ENCODE measurements around the gene BABAM1. TPM values are rescaled to one million over a fixed set of nuclear protein-coding genes. Genes with fewer than 3 reads are reported as not detected.
A peak's percentile ranks its signal among the peaks of the same experiment; 100 is the strongest.

The BABAM1 gene
- total RNA-seq, 1 experiment from 2014 or later = 79.5 TPM

DNA sequence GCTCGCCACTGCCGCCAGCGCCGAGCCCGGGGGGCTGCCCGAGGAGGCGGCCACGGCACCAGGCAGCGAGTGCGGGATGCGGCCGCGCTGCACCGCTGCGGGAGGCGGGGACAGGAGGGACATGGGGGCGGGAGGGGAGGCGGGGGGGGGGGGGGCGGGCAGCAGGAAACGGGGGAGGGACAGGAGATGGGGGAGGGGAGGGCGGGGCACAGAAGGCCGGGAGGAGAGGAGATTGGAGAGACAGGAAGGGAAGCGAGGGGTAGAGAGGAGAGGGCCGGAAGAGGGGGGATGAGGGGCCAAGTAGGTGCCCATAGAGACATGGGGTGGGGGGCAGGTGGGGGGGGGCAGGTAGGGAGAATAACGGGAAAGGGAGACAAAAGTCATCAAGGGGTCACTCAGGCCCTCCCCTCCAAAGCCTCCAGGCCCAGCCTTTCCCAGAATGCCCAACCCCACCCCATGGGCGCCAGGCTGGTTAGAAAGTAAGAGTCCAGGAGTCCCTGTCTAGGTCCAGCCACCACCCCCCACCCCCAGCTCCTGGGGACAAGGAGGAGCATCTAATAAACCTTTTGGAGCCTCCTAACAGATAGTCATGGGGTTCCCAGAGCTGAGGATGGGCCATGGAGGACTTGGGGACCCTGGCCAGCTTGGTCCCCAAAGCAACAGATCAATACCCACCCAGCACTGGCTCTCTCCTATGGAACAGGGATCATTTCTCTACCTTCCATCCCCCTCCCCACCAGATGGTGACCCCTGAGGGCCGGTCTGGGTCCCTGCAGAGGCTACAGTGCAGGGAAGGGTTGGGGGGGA lies 31.1 kb upstream of the BABAM1 start:
- no peak for TF ChIP-seq POLR2AphosphoS5 (IDR thresholded peaks at IDR 0.05; ENCODE audit: low read depth, low read length)
- TF ChIP-seq, protein P1, sequence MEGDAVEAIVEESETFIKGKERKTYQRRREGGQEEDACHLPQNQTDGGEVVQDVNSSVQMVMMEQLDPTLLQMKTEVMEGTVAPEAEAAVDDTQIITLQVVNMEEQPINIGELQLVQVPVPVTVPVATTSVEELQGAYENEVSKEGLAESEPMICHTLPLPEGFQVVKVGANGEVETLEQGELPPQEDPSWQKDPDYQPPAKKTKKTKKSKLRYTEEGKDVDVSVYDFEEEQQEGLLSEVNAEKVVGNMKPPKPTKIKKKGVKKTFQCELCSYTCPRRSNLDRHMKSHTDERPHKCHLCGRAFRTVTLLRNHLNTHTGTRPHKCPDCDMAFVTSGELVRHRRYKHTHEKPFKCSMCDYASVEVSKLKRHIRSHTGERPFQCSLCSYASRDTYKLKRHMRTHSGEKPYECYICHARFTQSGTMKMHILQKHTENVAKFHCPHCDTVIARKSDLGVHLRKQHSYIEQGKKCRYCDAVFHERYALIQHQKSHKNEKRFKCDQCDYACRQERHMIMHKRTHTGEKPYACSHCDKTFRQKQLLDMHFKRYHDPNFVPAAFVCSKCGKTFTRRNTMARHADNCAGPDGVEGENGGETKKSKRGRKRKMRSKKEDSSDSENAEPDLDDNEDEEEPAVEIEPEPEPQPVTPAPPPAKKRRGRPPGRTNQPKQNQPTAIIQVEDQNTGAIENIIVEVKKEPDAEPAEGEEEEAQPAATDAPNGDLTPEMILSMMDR (IDR thresholded peaks at IDR 0.05) = no peak
- TF ChIP-seq SIN3A (IDR thresholded peaks at IDR 0.05; ENCODE audit: borderline replicate concordance, insufficient read depth, low read depth, low read length) = no peak
- no peak for TF ChIP-seq TCF7L2 (IDR thresholded peaks at IDR 0.05; ENCODE audit: low read depth, low read length)
- H3K4me3 ChIP-seq (ENCODE audit: low read depth in 2 of 2, low read length in 2 of 2) = peak overlapping the region; percentile 57 to 80
- H3K4me1 ChIP-seq (ENCODE audit: control insufficient read depth, insufficient read depth, low read length) = peaks cover 43% of the 10 kb centered on the region
- intact Hi-C loops (cut with micrococcal nuclease; ENCODE audit: unreplicated experiment) (no loop called here), in situ Hi-C loops (cut with HindIII; ENCODE audit: low pct_unique_long_range_greater_than_20kb, low sequenced_read_pairs) (no loop called here)
- ChIA-PET POLR2A (no interaction called here), CTCF (interaction anchor here (0.6 kb wide), 1 partner anchor 102 kb away, joined by 3 read pairs; no protein-coding TSS in a partner anchor)
- DNase-seq (ENCODE audit: low read depth, low spot score) (no peak), ATAC-seq (peak; percentile 66)
- peaks cover 7% of the 10 kb centered on the region for H3K36me3 ChIP-seq (ENCODE audit: control insufficient read depth, insufficient read depth, low read length)
- H3K27ac ChIP-seq (ENCODE audit: low read length) = peak overlapping the region; percentile 93
- no TSS peak for BruUV-seq (replicated peaks)
- H3K9me3 ChIP-seq (ENCODE audit: control insufficient read depth, insufficient read depth, low read depth, low read length) = no peaks in the 10 kb centered on the region
- no peaks in the 10 kb centered on the region for H3K27me3 ChIP-seq (ENCODE audit: control insufficient read depth, insufficient read depth, low read length)

DNA sequence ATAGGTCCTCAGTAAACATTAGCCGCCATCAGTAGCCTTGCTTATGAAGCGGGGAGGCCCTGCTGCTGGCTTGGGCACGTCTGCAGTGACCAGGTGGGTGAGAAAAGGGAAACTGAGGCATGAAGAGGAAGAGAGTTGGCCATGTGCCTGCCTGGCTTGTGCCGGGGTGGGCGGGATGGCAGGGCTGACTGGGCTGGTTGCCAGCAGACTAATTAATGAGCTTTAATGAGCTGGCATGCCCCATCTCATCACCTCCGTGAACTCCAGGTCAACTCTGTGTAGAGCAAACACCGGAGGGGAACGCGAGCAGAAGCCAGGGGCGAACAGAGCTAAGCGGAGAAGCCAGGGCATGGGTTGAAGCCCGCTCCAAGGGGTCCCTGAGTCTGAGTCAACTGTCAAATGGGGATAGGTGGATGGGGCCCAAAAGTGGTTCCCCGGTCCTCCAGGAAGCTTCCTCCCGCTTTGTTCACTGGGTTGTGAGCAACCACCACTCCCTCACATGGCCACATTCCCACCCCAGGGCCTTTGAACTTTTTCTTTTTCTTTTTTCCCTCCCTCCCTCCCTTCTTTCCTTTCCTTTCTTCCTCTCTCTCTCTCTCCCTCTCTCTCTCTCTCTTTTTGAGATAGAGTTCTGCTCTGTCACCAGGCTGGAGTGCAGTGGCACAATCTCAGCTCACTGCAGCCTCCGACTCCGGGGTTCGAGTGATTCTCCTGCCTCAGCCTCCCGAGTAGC lies 30.3 kb upstream of the BABAM1 start:
- ATAC-seq = peak; percentile 9; the same call in 1 of the 2 replicates
- in situ Hi-C loops (cut with HindIII; ENCODE audit: low pct_unique_long_range_greater_than_20kb, low sequenced_read_pairs) = no loop called here
- Histone ChIP-seq H3K36me3 (ENCODE audit: control insufficient read depth, insufficient read depth, low read length) (peaks cover 7% of the 10 kb centered on the region), H3K27ac (ENCODE audit: low read length) (peak overlapping the region; percentile 93), H3K27me3 (ENCODE audit: control insufficient read depth, insufficient read depth, low read length) (no peaks in the 10 kb centered on the region), H3K9me3 (ENCODE audit: control insufficient read depth, insufficient read depth, low read depth, low read length) (no peaks in the 10 kb centered on the region), H3K4me1 (ENCODE audit: control insufficient read depth, insufficient read depth, low read length) (peaks cover 47% of the 10 kb centered on the region), H3K4me3 (ENCODE audit: low read depth in 2 of 2, low read length in 2 of 2) (no peak overlapping the region)
- ChIA-PET CTCF (interaction anchor here (0.5 to 0.6 kb wide), 2 partner anchors 42 to 103 kb away, joined by 3 read pairs; no protein-coding TSS in a partner anchor), POLR2A (no interaction called here)
- intact Hi-C loops (cut with micrococcal nuclease; ENCODE audit: unreplicated experiment) = no loop called here
- DNase-seq (ENCODE audit: low read depth, low spot score) = no peak
- BruUV-seq (replicated peaks) = no TSS peak
- TF ChIP-seq, protein P2, sequence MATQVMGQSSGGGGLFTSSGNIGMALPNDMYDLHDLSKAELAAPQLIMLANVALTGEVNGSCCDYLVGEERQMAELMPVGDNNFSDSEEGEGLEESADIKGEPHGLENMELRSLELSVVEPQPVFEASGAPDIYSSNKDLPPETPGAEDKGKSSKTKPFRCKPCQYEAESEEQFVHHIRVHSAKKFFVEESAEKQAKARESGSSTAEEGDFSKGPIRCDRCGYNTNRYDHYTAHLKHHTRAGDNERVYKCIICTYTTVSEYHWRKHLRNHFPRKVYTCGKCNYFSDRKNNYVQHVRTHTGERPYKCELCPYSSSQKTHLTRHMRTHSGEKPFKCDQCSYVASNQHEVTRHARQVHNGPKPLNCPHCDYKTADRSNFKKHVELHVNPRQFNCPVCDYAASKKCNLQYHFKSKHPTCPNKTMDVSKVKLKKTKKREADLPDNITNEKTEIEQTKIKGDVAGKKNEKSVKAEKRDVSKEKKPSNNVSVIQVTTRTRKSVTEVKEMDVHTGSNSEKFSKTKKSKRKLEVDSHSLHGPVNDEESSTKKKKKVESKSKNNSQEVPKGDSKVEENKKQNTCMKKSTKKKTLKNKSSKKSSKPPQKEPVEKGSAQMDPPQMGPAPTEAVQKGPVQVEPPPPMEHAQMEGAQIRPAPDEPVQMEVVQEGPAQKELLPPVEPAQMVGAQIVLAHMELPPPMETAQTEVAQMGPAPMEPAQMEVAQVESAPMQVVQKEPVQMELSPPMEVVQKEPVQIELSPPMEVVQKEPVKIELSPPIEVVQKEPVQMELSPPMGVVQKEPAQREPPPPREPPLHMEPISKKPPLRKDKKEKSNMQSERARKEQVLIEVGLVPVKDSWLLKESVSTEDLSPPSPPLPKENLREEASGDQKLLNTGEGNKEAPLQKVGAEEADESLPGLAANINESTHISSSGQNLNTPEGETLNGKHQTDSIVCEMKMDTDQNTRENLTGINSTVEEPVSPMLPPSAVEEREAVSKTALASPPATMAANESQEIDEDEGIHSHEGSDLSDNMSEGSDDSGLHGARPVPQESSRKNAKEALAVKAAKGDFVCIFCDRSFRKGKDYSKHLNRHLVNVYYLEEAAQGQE (IDR thresholded peaks at IDR 0.05; ENCODE audit: insufficient read depth in 1 of 2, low read depth in 2 of 2, low read length in 1 of 2) = no peak
- TF ChIP-seq POLR2AphosphoS5 (IDR thresholded peaks at IDR 0.05; ENCODE audit: low read depth, low read length) (peak; percentile 13; the same call in 1 of the 2 replicates), SIN3A (IDR thresholded peaks at IDR 0.05; ENCODE audit: borderline replicate concordance, insufficient read depth, low read depth, low read length) (no peak), TCF7L2 (IDR thresholded peaks at IDR 0.05; ENCODE audit: low read depth, low read length) (peak; percentile 47; the same call in 1 of the 2 replicates)
- TF ChIP-seq, protein P1 (IDR thresholded peaks at IDR 0.05) = no peak
